Measurements from ENCODE around the gene THSD4. TPM values are rescaled to one million over a fixed set of nuclear protein-coding genes. Genes with fewer than 3 reads are reported as not detected.

THSD4 gene
- total and polyA plus RNA-seq, 2 of the 8 experiments (the other 6 are each of a cell fraction or from before 2014, with no cell fraction given): 2.5 to 6.2 TPM

- Histone ChIP-seq H2BK15ac (ENCODE audit: low read length) (no peak overlapping the region), H3K4me2 (ENCODE audit: insufficient read depth in 1 of 2, low read depth in 2 of 2, low read length in 2 of 2) (no peak overlapping the region), H3K79me1 (ENCODE audit: low read depth, low read length) (no peaks in the 10 kb centered on the region), H3K23me2 (ENCODE audit: low read depth, low read length) (no peaks in the 10 kb centered on the region), H2AFZ (ENCODE audit: low read length) (no peak overlapping the region), H4K8ac (ENCODE audit: extremely low read depth, insufficient read depth, low read length) (no peak overlapping the region), H2BK12ac (ENCODE audit: low read depth, low read length) (no peak overlapping the region), H3K56ac (replicated peaks; ENCODE audit: insufficient read length, low read depth, low read length) (no peak overlapping the region), H3K79me2 (ENCODE audit: control insufficient read depth in 1 of 2, insufficient read depth in 2 of 2, low read length in 2 of 2) (no peaks in the 10 kb centered on the region), H2BK20ac (ENCODE audit: low read length) (no peak overlapping the region), H2BK120ac (replicated peaks; ENCODE audit: low read depth, low read length) (no peak overlapping the region), H4K91ac (replicated peaks; ENCODE audit: insufficient read length, low read length) (no peak overlapping the region), H2BK5ac (ENCODE audit: low read depth, low read length) (no peak overlapping the region), H3K23ac (ENCODE audit: insufficient read length) (no peak overlapping the region), H4K20me1 (replicated peaks in 1 of 2; ENCODE audit: control insufficient read depth in 1 of 2, insufficient read depth in 2 of 2, low read length in 2 of 2) (no peaks in the 10 kb centered on the region), H3K27me3 (replicated peaks in 1 of 4; ENCODE audit: control insufficient read depth in 3 of 4, extremely low read depth in 1 of 4, insufficient read depth in 3 of 4, low read length in 3 of 4) (no peaks in the 10 kb centered on the region), H3K4ac (replicated peaks; ENCODE audit: insufficient read length, low read depth, low read length) (no peak overlapping the region), H3K9me3 (ENCODE audit: insufficient read depth in 2 of 2, low read depth in 1 of 2, low read length in 1 of 2) (0 out of 4 replicates have a peak, but pooled peaks cover 0 to 3% of the 10 kb centered on the region in 2 experiments), H2AK5ac (ENCODE audit: low read depth, low read length) (no peak overlapping the region), H3K36me3 (ENCODE audit: control insufficient read depth in 2 of 4, insufficient read depth in 4 of 4, low read length in 3 of 4) (no peaks in the 10 kb centered on the region), H3K27ac (ENCODE audit: low read depth, low read length) (no peak overlapping the region), H3K4me3 (ENCODE audit: extremely low read depth in 1 of 4, insufficient read depth in 2 of 4, low read depth in 3 of 4, low read length in 4 of 4) (no peak overlapping the region), H3K14ac (ENCODE audit: insufficient read length) (no peak overlapping the region), H4K5ac (ENCODE audit: insufficient read length, low read depth, low read length) (no peak overlapping the region), H3K4me1 (replicated peaks in 1 of 4; ENCODE audit: control insufficient read depth in 3 of 4, insufficient read depth in 4 of 4, low read length in 3 of 4) (no peaks in the 10 kb centered on the region), H3K9ac (replicated peaks in 1 of 4; ENCODE audit: extremely low read depth in 1 of 4, low read depth in 3 of 4, low read length in 3 of 4) (no peak overlapping the region), H3K18ac (ENCODE audit: extremely low read depth, low read length) (no peak overlapping the region)
- ChIA-PET CTCF (ENCODE audit: partially characterized antibody) (interaction anchor here (0.9 to 1.9 kb wide), 6 partner anchors 10 to 227 kb away, joined by 3 to 9 read pairs (median 4); no protein-coding TSS in a partner anchor), POLR2A (ENCODE audit: partially characterized antibody) (interaction anchor here (0.7 kb wide), 1 partner anchor 73 kb away, joined by 3 read pairs; no protein-coding TSS in a partner anchor)
- FAIRE-seq (no peak), DNase-seq (ENCODE audit: low read depth in 1 of 2, low spot score in 2 of 2) (no peak)
- no peak for TF ChIP-seq BRCA1 (IDR thresholded peaks at IDR 0.05; ENCODE audit: low read depth, low read length)
- no peak for TF ChIP-seq NANOG (IDR thresholded peaks at IDR 0.05; ENCODE audit: insufficient read depth, low read depth, low read length, poor library complexity, severe bottlenecking)
- TF ChIP-seq KDM5A (IDR thresholded peaks at IDR 0.05; ENCODE audit: low read length): no peak
- TF ChIP-seq RFX5 (IDR thresholded peaks at IDR 0.05; ENCODE audit: borderline replicate concordance, low read depth, low read length): no peak
- no peak for TF ChIP-seq TBP (IDR thresholded peaks at IDR 0.05; ENCODE audit: low read depth, low read length)
- no peak for TF ChIP-seq ZNF274 (IDR thresholded peaks at IDR 0.05; ENCODE audit: borderline replicate concordance, extremely low read depth, low read length)
- TF ChIP-seq EP300 (IDR thresholded peaks at IDR 0.05; ENCODE audit: borderline replicate concordance in 1 of 2, low read depth in 2 of 2, low read length in 2 of 2): no peak
- no peak for TF ChIP-seq HDAC6 (IDR thresholded peaks at IDR 0.05; ENCODE audit: low read depth, low read length)
- TF ChIP-seq EZH2 (IDR thresholded peaks at IDR 0.05; ENCODE audit: low read depth, low read length, severe bottlenecking): no peak
- TF ChIP-seq ATF3 (IDR thresholded peaks at IDR 0.05; ENCODE audit: insufficient read depth, low read depth, low read length): no peak
- TF ChIP-seq CHD1 (IDR thresholded peaks at IDR 0.05; ENCODE audit: low read depth, low read length): no peak
- TF ChIP-seq MAFK (IDR thresholded peaks at IDR 0.05; ENCODE audit: low read depth, low read length): no peak
These were observed 551.7 kb downstream of the THSD4 start for GRCh38 chr15:71666763-71667620.

Measured in H1 (cell line).